ENCODE results near the gene TRAPPC10. TPM values are rescaled to one million over a fixed set of nuclear protein-coding genes. Genes with fewer than 3 reads are reported as not detected.

Gene TRAPPC10
- total and polyA plus RNA-seq, 2 of the 8 experiments (the other 6 are each of a cell fraction or from before 2014, with no cell fraction given), result 18.5 to 29.8 TPM

DNA sequence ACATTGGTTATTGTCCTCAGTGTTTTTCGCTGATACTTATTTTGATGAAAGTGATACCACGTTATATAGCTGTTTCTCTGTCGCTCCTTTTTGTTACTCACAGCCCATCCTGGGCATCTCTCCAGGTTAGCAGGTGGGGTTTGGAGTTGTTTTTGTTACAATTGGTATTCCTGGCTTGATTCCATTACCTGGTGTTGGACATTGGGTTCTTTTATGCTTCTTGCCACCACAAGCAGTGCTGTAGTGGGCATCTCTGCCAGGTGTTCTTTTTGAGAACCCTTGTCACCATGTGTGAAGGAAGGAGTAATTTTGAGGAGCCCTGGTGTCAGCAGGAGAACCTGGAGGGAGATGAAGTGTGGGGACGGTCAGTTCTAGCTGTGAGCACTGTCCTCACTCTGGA, 47.6 kb downstream of the TRAPPC10 start (continued):
- TF ChIP-seq KDM5A (IDR thresholded peaks at IDR 0.05; ENCODE audit: low read length), result no peak
- TF ChIP-seq RNF2 (IDR thresholded peaks at IDR 0.05; ENCODE audit: borderline replicate concordance, low read depth, low read length, missing control alignments, poor library complexity, severe bottlenecking), result no peak
- no peak for TF ChIP-seq MAX (IDR thresholded peaks at IDR 0.05)
- no peak for TF ChIP-seq POU5F1 (IDR thresholded peaks at IDR 0.05; ENCODE audit: low read depth, low read length)
- TF ChIP-seq NANOG (IDR thresholded peaks at IDR 0.05; ENCODE audit: insufficient read depth, low read depth, low read length, poor library complexity, severe bottlenecking), result no peak
- no peak for TF ChIP-seq NRF1 (IDR thresholded peaks at IDR 0.05; ENCODE audit: low read depth, low read length)
